Measurements from ENCODE around the gene GCDH. TPM values are rescaled to one million over a fixed set of nuclear protein-coding genes. Genes with fewer than 3 reads are reported as not detected.

The GCDH gene
- total and polyA plus RNA-seq, 2 of the 8 experiments (the other 6 are each of a cell fraction or from before 2014, with no cell fraction given): 67.3 to 89.4 TPM

GRCh38 chr19:12893582-12893981 lies 2.6 kb downstream of the GCDH start:
- Histone ChIP-seq H2BK120ac (replicated peaks; ENCODE audit: low read depth, low read length) (no peak overlapping the region), H3K4me1 (replicated peaks in 1 of 4; ENCODE audit: control insufficient read depth in 3 of 4, insufficient read depth in 4 of 4, low read length in 3 of 4) (peaks cover 0 to 6% (median 4%) of the 10 kb centered on the region in 4 experiments; a peak in 3 of 7 replicates), H2BK20ac (ENCODE audit: low read length) (no peak overlapping the region), H3K4me3 (ENCODE audit: extremely low read depth in 1 of 4, insufficient read depth in 2 of 4, low read depth in 3 of 4, low read length in 4 of 4) (no peak overlapping the region), H4K8ac (ENCODE audit: extremely low read depth, insufficient read depth, low read length) (no peak overlapping the region), H4K5ac (ENCODE audit: insufficient read length, low read depth, low read length) (no peak overlapping the region), H3K27ac (ENCODE audit: low read depth, low read length) (no peak overlapping the region), H3K23me2 (ENCODE audit: low read depth, low read length) (peaks cover 8% of the 10 kb centered on the region; the same call in 1 of the 2 replicates), H2BK15ac (ENCODE audit: low read length) (no peak overlapping the region), H2AFZ (ENCODE audit: low read length) (no peak overlapping the region), H3K79me2 (ENCODE audit: control insufficient read depth in 1 of 2, insufficient read depth in 2 of 2, low read length in 2 of 2) (peaks cover 0 to 12% of the 10 kb centered on the region in 2 experiments; a peak in 1 of 4 replicates), H3K36me3 (ENCODE audit: control insufficient read depth in 2 of 4, insufficient read depth in 4 of 4, low read length in 3 of 4) (peaks cover 14 to 29% (median 27%) of the 10 kb centered on the region in 4 experiments), H3K18ac (ENCODE audit: extremely low read depth, low read length) (no peak overlapping the region), H2AK5ac (ENCODE audit: low read depth, low read length) (no peak overlapping the region), H4K20me1 (replicated peaks in 1 of 2; ENCODE audit: control insufficient read depth in 1 of 2, insufficient read depth in 2 of 2, low read length in 2 of 2) (peaks cover 5 to 8% of the 10 kb centered on the region in 2 experiments), H3K79me1 (ENCODE audit: low read depth, low read length) (peaks cover 6% of the 10 kb centered on the region; the same call in 1 of the 2 replicates), H3K23ac (ENCODE audit: insufficient read length) (no peak overlapping the region), H3K56ac (replicated peaks; ENCODE audit: insufficient read length, low read depth, low read length) (no peak overlapping the region), H2BK5ac (ENCODE audit: low read depth, low read length) (no peak overlapping the region), H2BK12ac (ENCODE audit: low read depth, low read length) (no peak overlapping the region), H3K4ac (replicated peaks; ENCODE audit: insufficient read length, low read depth, low read length) (no peak overlapping the region), H3K4me2 (ENCODE audit: insufficient read depth in 1 of 2, low read depth in 2 of 2, low read length in 2 of 2) (no peak overlapping the region), H3K27me3 (replicated peaks in 1 of 4; ENCODE audit: control insufficient read depth in 3 of 4, extremely low read depth in 1 of 4, insufficient read depth in 3 of 4, low read length in 3 of 4) (no peaks in the 10 kb centered on the region), H3K9ac (replicated peaks in 1 of 4; ENCODE audit: extremely low read depth in 1 of 4, low read depth in 3 of 4, low read length in 3 of 4) (no peak overlapping the region), H3K14ac (ENCODE audit: insufficient read length) (no peak overlapping the region), H3K9me3 (ENCODE audit: insufficient read depth in 2 of 2, low read depth in 1 of 2, low read length in 1 of 2) (no peaks in the 10 kb centered on the region), H4K91ac (replicated peaks; ENCODE audit: insufficient read length, low read length) (no peak overlapping the region)
- FAIRE-seq: no peak
- ChIA-PET POLR2A (ENCODE audit: partially characterized antibody) (interaction anchor here (1.0 to 10.5 kb wide), 3 partner anchors 11 to 44 kb away, joined by 3 to 110 read pairs (median 13); partner anchors contain the start of genes DNASE2 and KLF1), CTCF (ENCODE audit: partially characterized antibody) (interaction anchor here (1.5 kb wide), 1 partner anchor 9 kb away, joined by 5 read pairs; no protein-coding TSS in a partner anchor)
- 88% methylated on average over 5 of the region's 5 CpGs; no CpG with 5 or more reads in 1 of the 2 experiments for WGBS, 2 experiments (ENCODE audit: extremely low coverage in 1 of 2, insufficient coverage in 1 of 2, insufficient read length in 1 of 2, insufficient replicate concordance in 2 of 2, low coverage in 1 of 2, low lambda C conversion rate in 2 of 2, missing lambda C conversion rate in 1 of 2)
- no peak for DNase-seq (ENCODE audit: low read depth in 1 of 2, low spot score in 2 of 2)
- TF ChIP-seq JUND (IDR thresholded peaks at IDR 0.05; ENCODE audit: low read length): no peak
- TF ChIP-seq E2F6 (IDR thresholded peaks at IDR 0.05): no peak
- no peak for TF ChIP-seq KDM4A (IDR thresholded peaks at IDR 0.05; ENCODE audit: low read depth, low read length, severe bottlenecking)
- no peak for TF ChIP-seq CTBP2 (IDR thresholded peaks at IDR 0.05; ENCODE audit: borderline replicate concordance, insufficient read depth, insufficient read length, low read length)
- TF ChIP-seq HDAC2 (IDR thresholded peaks at IDR 0.05; ENCODE audit: borderline replicate concordance in 1 of 2, low read depth in 2 of 2, low read length in 2 of 2): no peak
- TF ChIP-seq TCF12 (IDR thresholded peaks at IDR 0.05; ENCODE audit: low read depth, low read length): no peak
- no peak for TF ChIP-seq EZH2 (IDR thresholded peaks at IDR 0.05; ENCODE audit: low read depth, low read length, severe bottlenecking)
- no peak for TF ChIP-seq BRCA1 (IDR thresholded peaks at IDR 0.05; ENCODE audit: low read depth, low read length)
- no peak for TF ChIP-seq KDM1A (IDR thresholded peaks at IDR 0.05; ENCODE audit: borderline replicate concordance, low read length)
- no peak for TF ChIP-seq SIX5 (IDR thresholded peaks at IDR 0.05; ENCODE audit: low read depth, low read length)
- TF ChIP-seq EGR1 (IDR thresholded peaks at IDR 0.05; ENCODE audit: borderline replicate concordance, low read depth, low read length): no peak
